ENCODE measurements around the gene ZNF396.

DNA sequence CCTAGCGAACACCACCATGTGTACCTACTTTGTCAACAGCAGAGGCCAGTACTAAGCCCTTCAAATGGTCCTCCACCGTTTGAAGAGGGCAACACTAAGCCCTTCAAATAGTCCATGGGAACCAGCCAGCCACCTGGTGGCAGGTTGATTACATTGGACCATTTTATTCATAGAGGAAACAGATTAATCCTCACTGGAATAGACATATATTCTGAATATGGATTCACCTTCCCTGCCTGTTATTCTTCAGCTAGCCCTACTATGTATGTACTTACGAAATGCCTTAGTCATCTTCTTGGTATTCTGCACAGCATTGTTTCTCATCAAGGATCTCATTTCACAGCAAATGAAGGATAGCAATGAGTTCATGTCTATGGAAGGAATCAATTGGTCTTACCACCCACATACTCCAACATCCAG lies 10.0 kb upstream of the ZNF396 start:
- TF ChIP-seq, protein P1, sequence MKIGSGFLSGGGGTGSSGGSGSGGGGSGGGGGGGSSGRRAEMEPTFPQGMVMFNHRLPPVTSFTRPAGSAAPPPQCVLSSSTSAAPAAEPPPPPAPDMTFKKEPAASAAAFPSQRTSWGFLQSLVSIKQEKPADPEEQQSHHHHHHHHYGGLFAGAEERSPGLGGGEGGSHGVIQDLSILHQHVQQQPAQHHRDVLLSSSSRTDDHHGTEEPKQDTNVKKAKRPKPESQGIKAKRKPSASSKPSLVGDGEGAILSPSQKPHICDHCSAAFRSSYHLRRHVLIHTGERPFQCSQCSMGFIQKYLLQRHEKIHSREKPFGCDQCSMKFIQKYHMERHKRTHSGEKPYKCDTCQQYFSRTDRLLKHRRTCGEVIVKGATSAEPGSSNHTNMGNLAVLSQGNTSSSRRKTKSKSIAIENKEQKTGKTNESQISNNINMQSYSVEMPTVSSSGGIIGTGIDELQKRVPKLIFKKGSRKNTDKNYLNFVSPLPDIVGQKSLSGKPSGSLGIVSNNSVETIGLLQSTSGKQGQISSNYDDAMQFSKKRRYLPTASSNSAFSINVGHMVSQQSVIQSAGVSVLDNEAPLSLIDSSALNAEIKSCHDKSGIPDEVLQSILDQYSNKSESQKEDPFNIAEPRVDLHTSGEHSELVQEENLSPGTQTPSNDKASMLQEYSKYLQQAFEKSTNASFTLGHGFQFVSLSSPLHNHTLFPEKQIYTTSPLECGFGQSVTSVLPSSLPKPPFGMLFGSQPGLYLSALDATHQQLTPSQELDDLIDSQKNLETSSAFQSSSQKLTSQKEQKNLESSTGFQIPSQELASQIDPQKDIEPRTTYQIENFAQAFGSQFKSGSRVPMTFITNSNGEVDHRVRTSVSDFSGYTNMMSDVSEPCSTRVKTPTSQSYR (CRISPR knock-in tag; IDR thresholded peaks at IDR 0.05), result no peak
- TF ChIP-seq JUN (CRISPR knock-in tag; IDR thresholded peaks at IDR 0.05) (no peak), NR3C1 (CRISPR knock-in tag; conservative IDR thresholded peaks at IDR 0.05; ENCODE audit: low read depth) (no peak), ZNF317 (CRISPR knock-in tag; IDR thresholded peaks at IDR 0.05; ENCODE audit: borderline replicate concordance, low read depth) (no peak), ZNF416 (CRISPR knock-in tag; IDR thresholded peaks at IDR 0.05) (no peak), FOXJ3 (CRISPR knock-in tag; IDR thresholded peaks at IDR 0.05; ENCODE audit: borderline replicate concordance) (no peak), ZBTB21 (CRISPR knock-in tag; IDR thresholded peaks at IDR 0.05; ENCODE audit: borderline replicate concordance) (no peak), ZNF232 (CRISPR knock-in tag; IDR thresholded peaks at IDR 0.05) (no peak), ETV6 (CRISPR knock-in tag; IDR thresholded peaks at IDR 0.05) (no peak)
- TF ChIP-seq, protein P2, sequence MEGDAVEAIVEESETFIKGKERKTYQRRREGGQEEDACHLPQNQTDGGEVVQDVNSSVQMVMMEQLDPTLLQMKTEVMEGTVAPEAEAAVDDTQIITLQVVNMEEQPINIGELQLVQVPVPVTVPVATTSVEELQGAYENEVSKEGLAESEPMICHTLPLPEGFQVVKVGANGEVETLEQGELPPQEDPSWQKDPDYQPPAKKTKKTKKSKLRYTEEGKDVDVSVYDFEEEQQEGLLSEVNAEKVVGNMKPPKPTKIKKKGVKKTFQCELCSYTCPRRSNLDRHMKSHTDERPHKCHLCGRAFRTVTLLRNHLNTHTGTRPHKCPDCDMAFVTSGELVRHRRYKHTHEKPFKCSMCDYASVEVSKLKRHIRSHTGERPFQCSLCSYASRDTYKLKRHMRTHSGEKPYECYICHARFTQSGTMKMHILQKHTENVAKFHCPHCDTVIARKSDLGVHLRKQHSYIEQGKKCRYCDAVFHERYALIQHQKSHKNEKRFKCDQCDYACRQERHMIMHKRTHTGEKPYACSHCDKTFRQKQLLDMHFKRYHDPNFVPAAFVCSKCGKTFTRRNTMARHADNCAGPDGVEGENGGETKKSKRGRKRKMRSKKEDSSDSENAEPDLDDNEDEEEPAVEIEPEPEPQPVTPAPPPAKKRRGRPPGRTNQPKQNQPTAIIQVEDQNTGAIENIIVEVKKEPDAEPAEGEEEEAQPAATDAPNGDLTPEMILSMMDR (IDR thresholded peaks at IDR 0.05), result no peak
- TF ChIP-seq, protein P3, sequence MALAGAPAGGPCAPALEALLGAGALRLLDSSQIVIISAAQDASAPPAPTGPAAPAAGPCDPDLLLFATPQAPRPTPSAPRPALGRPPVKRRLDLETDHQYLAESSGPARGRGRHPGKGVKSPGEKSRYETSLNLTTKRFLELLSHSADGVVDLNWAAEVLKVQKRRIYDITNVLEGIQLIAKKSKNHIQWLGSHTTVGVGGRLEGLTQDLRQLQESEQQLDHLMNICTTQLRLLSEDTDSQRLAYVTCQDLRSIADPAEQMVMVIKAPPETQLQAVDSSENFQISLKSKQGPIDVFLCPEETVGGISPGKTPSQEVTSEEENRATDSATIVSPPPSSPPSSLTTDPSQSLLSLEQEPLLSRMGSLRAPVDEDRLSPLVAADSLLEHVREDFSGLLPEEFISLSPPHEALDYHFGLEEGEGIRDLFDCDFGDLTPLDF (CRISPR knock-in tag; IDR thresholded peaks at IDR 0.05), result no peak
